NCI-H2196 (cell line): ENCODE results near the gene RAB5IF.
"Not testable (repeated sequence)": the region's sequence is repeated elsewhere in the genome, so short reads cannot be mapped to it uniquely, and the experiment has no call there.

Experiments
- DNase-seq: peaks from one replicate; lab custom pipeline; 2025; ENCODE audit not compliant: unreplicated experiment; lab: John Stamatoyannopoulos, UW

The RAB5IF gene

GRCh38 chr20:36605399-36606157 lies at the start of gene RAB5IF:
Gene RAB5IF, plus strand, starts transcription at chr20:36605779. Its CDS starts 173 bp downstream, at chr20:36605952.
- DNase-seq, result peak; percentile 100

- DNase-seq, result no peak
These were observed 42.9 kb upstream of the RAB5IF start for GRCh38 chr20:36562724-36563123.

GRCh38 chr20:36563374-36563773 lies 42.2 kb upstream of the RAB5IF start:
- DNase-seq, result no peak

- not testable (repeated sequence) for DNase-seq
These were observed 41.4 kb upstream of the RAB5IF start for GRCh38 chr20:36564078-36564725.

- DNase-seq, result not testable (repeated sequence)
These were observed 40.9 kb upstream of the RAB5IF start for GRCh38 chr20:36564726-36565121.

GRCh38 chr20:36565520-36565919 lies 40.1 kb upstream of the RAB5IF start:
- DNase-seq, result no peak

GRCh38 chr20:36569847-36570429 lies 35.6 kb upstream of the RAB5IF start:
- no peak for DNase-seq

GRCh38 chr20:36571564-36572504 lies 33.7 kb upstream of the RAB5IF start:
- no peak for DNase-seq

- DNase-seq, result no peak
These were observed 32.9 kb upstream of the RAB5IF start for GRCh38 chr20:36572701-36573102.

- peak; percentile 16 for DNase-seq
These were observed 32.3 kb upstream of the RAB5IF start, which contains the start of gene TGIF2 for GRCh38 chr20:36573103-36573797. Gene TGIF2, plus strand, starts transcription at chr20:36573597. Its CDS starts 5,178 bp downstream, at chr20:36578775.

GRCh38 chr20:36573798-36574365 lies 31.7 kb upstream of the RAB5IF start:
- DNase-seq, result no peak

GRCh38 chr20:36574366-36575135 lies 31.0 kb upstream of the RAB5IF start:
- DNase-seq, result no peak

GRCh38 chr20:36576081-36576445 lies 29.5 kb upstream of the RAB5IF start:
- no peak for DNase-seq

GRCh38 chr20:36578356-36579041 lies 27.1 kb upstream of the RAB5IF start:
- no peak for DNase-seq

GRCh38 chr20:36579996-36580545 lies 25.5 kb upstream of the RAB5IF start:
- no peak for DNase-seq

GRCh38 chr20:36582322-36582721 lies 23.3 kb upstream of the RAB5IF start:
- DNase-seq, result no peak

GRCh38 chr20:36582821-36583220 lies 22.8 kb upstream of the RAB5IF start:
- DNase-seq, result no peak

- DNase-seq, result no peak
These were observed 21.5 kb upstream of the RAB5IF start for GRCh38 chr20:36584018-36584481.
